Lower lobe of right lung (tissue), 2 donors: ENCODE data around the gene GJD3. TPM values are rescaled to one million over a fixed set of nuclear protein-coding genes. Genes with fewer than 3 reads are reported as not detected.
A peak's percentile ranks its signal among the peaks of the same experiment; 100 is the strongest.

Experiments
- ATAC-seq, 2 donors: fragments of 200-7000 bp; cut with Tn5 transposase; one replicate each; pipeline ENCODE4 v1.9.1; 2020 to 2022; ENCODE audit warnings: mild to moderate bottlenecking in 2 of 2, moderate library complexity in 2 of 2
- DNase-seq: peaks from one replicate; pipeline ENCODE4 v3.0.0-alpha.2; 2020
- H3K27ac ChIP-seq: fragments of 200-600 bp; one replicate; pipeline ENCODE4 v1.8.0; 2022
- H3K27me3 ChIP-seq: fragments of 200-600 bp; one replicate; pipeline ENCODE4 v1.8.0; 2022; ENCODE audit warnings: low read depth
- H3K36me3 ChIP-seq: fragments of 200-600 bp; one replicate; pipeline ENCODE4 v1.8.0; 2022; ENCODE audit warnings: mild to moderate bottlenecking
- H3K4me1 ChIP-seq: fragments of 200-600 bp; one replicate; pipeline ENCODE4 v1.8.0; 2022
- H3K4me3 ChIP-seq: fragments of 200-600 bp; one replicate; pipeline ENCODE4 v1.8.0; 2022; ENCODE audit warnings: mild to moderate bottlenecking
- H3K9me3 ChIP-seq: fragments of 200-600 bp; one replicate; pipeline ENCODE4 v1.8.0; 2022
- intact Hi-C: fragments of 100-400 bp; cut with DNase I; formaldehyde crosslinking; loops from one replicate; pipeline ENCODE4 v1.11.0; 2022
- total RNA-seq: library from RNA; stranded (reverse); fragmentation: NEBNext Ultra II Directional; extraction: Animal tissue kit (Norgen Biotek cat#: 25700); gene quantifications from one replicate; pipeline ENCODE4 v1.2.1, GENCODE V29; 2021
- TF ChIP-seq, protein P1 (sequence below): fragments of 200-600 bp; IDR thresholded peaks from one replicate; pipeline ENCODE4 v1.8.0; 2022; ENCODE audit warnings: antibody characterized with exemption, mild to moderate bottlenecking
- donor health status: DM: no; HTN: yes; CAD: no; lungs with severe emphysema.

Gene GJD3
- total RNA-seq, 1 donor from 2014 or later = 3.1 TPM

DNA sequence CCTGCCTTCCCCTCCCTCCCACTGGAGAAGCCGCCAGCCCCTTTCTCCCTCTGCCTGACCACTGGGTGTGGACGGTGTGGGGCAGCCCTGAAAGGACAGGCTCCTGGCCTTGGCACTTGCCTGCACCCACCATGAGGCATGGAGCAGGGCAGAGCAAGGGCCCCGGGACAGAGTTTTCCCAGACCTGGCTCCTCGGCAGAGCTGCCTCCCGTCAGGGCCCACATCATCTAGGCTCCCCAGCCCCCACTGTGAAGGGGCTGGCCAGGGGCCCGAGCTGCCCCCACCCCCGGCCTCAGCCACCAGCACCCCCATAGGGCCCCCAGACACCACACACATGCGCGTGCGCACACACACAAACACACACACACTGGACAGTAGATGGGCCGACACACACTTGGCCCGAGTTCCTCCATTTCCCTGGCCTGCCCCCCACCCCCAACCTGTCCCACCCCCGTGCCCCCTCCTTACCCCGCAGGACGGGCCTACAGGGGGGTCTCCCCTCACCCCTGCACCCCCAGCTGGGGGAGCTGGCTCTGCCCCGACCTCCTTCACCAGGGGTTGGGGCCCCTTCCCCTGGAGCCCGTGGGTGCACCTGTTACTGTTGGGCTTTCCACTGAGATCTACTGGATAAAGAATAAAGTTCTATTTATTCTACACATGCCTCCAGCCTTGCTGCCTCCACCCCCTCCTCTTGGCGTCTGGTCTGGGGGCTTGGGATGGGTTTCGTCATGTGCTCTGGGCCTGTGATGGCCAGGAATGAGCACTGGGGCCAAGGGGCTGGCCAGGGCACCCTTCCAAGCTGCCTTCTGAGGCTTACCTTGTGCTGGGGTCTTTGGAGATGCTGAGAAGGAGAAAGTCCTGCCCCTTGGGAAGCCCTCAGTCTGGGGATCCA lies 7.3 kb downstream of the GJD3 start:
- no peaks in the 10 kb centered on the region for H3K9me3 ChIP-seq
- DNase-seq (peak; percentile 43), ATAC-seq (peak in 1 of 2 donors; percentile 2)
- H3K27me3 ChIP-seq = no peaks in the 10 kb centered on the region
- H3K4me1 ChIP-seq = peaks cover 48% of the 10 kb centered on the region
- intact Hi-C loops = loop anchor here (5.0 kb wide), 1 partner anchor 55 kb away; no protein-coding TSS in a partner anchor
- H3K4me3 ChIP-seq = no peak overlapping the region
- H3K27ac ChIP-seq = peak overlapping the region; percentile 0
- peaks cover 48% of the 10 kb centered on the region for H3K36me3 ChIP-seq
- TF ChIP-seq, protein P1, sequence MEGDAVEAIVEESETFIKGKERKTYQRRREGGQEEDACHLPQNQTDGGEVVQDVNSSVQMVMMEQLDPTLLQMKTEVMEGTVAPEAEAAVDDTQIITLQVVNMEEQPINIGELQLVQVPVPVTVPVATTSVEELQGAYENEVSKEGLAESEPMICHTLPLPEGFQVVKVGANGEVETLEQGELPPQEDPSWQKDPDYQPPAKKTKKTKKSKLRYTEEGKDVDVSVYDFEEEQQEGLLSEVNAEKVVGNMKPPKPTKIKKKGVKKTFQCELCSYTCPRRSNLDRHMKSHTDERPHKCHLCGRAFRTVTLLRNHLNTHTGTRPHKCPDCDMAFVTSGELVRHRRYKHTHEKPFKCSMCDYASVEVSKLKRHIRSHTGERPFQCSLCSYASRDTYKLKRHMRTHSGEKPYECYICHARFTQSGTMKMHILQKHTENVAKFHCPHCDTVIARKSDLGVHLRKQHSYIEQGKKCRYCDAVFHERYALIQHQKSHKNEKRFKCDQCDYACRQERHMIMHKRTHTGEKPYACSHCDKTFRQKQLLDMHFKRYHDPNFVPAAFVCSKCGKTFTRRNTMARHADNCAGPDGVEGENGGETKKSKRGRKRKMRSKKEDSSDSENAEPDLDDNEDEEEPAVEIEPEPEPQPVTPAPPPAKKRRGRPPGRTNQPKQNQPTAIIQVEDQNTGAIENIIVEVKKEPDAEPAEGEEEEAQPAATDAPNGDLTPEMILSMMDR = no peak

DNA sequence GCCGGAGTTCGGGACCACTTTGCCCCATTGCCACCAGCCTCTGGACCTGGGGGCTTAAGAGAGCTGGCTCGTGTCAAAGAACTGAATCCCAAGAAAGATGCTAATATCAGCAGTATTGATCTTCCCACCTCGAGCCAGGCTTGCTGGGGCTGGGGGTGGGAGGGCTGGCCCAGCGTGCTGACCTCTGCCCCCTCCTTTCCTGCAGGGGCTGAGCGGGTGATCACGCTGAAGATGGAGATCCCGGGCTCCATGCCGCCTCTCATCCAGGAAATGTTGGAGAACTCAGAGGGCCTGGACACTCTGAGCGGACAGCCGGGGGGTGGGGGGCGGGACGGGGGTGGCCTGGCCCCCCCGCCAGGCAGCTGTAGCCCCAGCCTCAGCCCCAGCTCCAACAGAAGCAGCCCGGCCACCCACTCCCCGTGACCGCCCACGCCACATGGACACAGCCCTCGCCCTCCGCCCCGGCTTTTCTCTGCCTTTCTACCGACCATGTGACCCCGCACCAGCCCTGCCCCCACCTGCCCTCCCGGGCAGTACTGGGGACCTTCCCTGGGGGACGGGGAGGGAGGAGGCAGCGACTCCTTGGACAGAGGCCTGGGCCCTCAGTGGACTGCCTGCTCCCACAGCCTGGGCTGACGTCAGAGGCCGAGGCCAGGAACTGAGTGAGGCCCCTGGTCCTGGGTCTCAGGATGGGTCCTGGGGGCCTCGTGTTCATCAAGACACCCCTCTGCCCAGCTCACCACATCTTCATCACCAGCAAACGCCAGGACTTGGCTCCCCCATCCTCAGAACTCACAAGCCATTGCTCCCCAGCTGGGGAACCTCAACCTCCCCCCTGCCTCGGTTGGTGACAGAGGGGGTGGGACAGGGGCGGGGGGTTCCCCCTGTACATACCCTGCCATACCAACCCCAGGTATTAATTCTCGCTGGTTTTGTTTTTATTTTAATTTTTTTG lies 8.5 kb downstream of the GJD3 start:
- peak; percentile 48 for DNase-seq
- intact Hi-C loops = loop anchor here (5.0 kb wide), 1 partner anchor 54 kb away; no protein-coding TSS in a partner anchor
- peaks cover 57% of the 10 kb centered on the region for H3K4me1 ChIP-seq
- peaks cover 60% of the 10 kb centered on the region for H3K36me3 ChIP-seq
- ATAC-seq = peak in 1 of 2 donors; percentile 2
- peak overlapping the region; percentile 46 for H3K27ac ChIP-seq
- H3K27me3 ChIP-seq = no peaks in the 10 kb centered on the region
- TF ChIP-seq, protein P1 = no peak
- H3K4me3 ChIP-seq = no peak overlapping the region
- H3K9me3 ChIP-seq = no peaks in the 10 kb centered on the region

DNA sequence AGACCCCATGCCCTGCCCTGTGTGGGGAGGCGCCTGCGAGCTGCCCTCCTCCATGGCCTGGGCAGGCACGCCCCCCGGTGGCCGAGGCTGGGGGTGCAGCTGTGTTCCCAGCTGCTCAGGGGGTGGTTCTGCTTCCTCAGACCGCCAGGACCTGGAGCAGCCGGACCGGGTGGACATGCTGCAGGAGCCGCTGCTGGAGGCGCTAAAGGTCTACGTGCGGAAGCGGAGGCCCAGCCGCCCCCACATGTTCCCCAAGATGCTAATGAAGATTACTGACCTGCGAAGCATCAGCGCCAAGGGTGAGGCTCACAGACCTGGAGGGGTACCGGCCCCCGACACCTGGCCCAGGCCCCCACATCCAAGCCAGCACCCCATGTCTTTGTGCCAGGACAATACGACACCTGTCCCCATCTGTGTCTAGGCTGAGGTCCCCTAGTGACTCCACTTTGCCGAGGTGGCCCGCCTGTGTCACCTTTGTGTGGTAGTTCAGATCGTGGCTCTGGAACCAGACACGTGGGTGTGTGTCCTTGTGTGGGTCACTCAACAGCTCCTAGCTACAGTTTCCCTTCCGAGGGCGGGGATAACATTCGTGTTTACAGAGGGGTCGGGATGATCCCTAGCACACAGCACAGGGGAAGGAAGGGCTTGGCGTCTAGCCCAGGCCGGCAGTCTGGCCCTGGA lies 9.3 kb downstream of the GJD3 start:
- peak; percentile 67 to 78 for ATAC-seq
- TF ChIP-seq, protein P1 = peak; percentile 97
- intact Hi-C loops = loop anchor here (5.0 kb wide), 1 partner anchor 53 kb away; no protein-coding TSS in a partner anchor
- H3K4me1 ChIP-seq = peaks cover 63% of the 10 kb centered on the region
- no peaks in the 10 kb centered on the region for H3K9me3 ChIP-seq
- no peaks in the 10 kb centered on the region for H3K27me3 ChIP-seq
- peak overlapping the region; percentile 46 for H3K27ac ChIP-seq
- peaks cover 66% of the 10 kb centered on the region for H3K36me3 ChIP-seq
- no peak overlapping the region for H3K4me3 ChIP-seq
- DNase-seq = peak; percentile 82

DNA sequence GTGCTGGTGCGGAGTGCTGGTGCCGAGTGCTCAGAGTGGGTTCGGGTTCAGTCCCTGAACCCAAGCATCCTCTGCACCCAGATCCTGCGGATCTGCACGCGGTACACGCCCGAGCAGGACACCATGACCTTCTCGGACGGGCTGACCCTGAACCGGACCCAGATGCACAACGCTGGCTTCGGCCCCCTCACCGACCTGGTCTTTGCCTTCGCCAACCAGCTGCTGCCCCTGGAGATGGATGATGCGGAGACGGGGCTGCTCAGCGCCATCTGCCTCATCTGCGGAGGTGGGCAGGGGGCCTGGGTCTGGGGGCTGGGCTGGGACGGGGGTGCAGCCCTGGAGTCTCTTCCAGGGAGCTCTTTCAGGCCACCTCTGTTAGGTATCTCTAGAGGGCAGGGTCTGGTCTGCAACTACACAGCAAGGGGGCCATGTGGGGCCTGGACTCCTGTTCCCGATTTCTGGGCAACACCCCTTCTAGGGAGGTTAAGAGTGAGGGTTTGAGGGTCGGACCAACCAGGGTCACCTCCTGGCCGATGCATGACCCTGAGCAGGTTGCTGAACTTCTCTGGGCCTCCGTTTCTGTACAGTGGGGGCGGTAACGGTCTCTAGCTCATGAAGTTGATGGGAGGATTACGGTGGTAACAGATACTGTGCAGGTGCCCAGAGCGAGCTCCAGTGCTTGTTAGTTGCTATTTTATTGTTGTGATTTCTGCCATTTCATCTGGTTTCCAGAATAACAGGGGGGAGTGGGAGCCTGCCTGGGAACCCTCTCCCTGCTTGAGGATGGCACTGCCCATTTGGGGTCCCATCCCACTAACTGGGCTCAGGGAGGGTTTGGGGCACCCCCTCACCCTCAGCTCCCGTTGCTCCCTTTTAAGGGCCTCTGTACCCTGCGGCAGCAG lies 10.1 kb downstream of the GJD3 start:
- intact Hi-C loops = loop anchor here (5.0 kb wide), 1 partner anchor 52 kb away; no protein-coding TSS in a partner anchor
- Histone ChIP-seq H3K36me3 (peaks cover 73% of the 10 kb centered on the region), H3K4me1 (peaks cover 71% of the 10 kb centered on the region)

More for the DNA sequence above, 10.1 kb downstream of the GJD3 start:
- H3K27ac ChIP-seq = peak overlapping the region; percentile 46
- no peak overlapping the region for H3K4me3 ChIP-seq
- no peaks in the 10 kb centered on the region for H3K9me3 ChIP-seq
- DNase-seq (peak; percentile 43), ATAC-seq (no peak)
- TF ChIP-seq, protein P1 = no peak
- no peaks in the 10 kb centered on the region for H3K27me3 ChIP-seq
